GM23248 (cell line): ENCODE results near the gene CROCC2.

ENCODE experiments used
- EZH2 ChIP-seq: fragments of 200-600 bp; sonication (generic); IDR thresholded peaks from 2 replicates; pipeline ENCODE4 v1.6.1; 2018; ENCODE audit warnings: antibody characterized with exemption, mild to moderate bottlenecking; ENCODE audit not compliant: insufficient read depth, poor library complexity, severe bottlenecking
- EZH2phosphoT487 ChIP-seq: fragments of 200-600 bp; sonication (generic); IDR thresholded peaks from 2 replicates; pipeline ENCODE4 v1.6.1; 2018; ENCODE audit warnings: antibody characterized with exemption, moderate library complexity, mild to moderate bottlenecking, low read depth; ENCODE audit not compliant: insufficient read depth

DNA sequence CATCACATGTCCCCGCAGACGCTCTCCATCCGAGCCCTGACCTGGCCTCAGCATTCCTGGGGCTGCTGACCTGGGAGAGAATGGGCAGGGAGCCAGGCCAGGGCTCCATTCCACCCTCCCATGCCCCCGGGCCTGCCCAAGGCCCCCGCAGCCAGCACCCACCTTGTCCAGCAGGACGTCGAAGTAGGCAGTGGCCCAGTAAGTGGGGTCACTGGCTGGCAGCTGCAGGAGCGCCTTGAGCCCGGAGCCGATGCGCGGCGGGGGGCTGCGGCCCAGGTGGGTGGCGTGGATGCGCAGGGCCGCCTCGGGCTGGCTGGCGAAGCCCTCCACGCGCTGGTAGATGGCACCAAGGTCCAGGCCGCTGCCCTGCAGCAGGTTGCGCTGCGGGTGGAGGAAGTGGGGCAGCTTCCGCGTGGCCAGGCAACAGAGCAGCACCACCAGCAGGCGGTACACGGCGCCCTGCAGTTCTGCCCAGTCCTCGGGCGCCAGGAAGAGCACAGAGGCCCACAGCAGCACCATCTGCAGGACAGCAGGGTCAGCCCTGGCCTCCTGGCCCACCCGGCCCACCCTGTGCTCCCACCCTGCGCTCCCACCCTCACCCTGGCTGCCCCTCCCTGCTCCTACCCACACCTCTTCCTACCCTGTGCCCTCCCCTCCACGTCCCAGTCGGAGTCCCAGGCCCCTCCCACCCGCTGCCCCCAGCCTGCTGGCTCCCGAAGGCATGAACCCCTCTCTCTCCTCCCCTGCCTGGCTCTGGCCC is 17.8 kb upstream of the CROCC2 start:
- no peak for TF ChIP-seq EZH2phosphoT487
- no peak for TF ChIP-seq EZH2
